Fibroblast of lung (primary cell): ENCODE measurements around the gene DERL2. TPM values are rescaled to one million over a fixed set of nuclear protein-coding genes. Genes with fewer than 3 reads are reported as not detected.

Source experiments
- DNase-seq, 2 donors: peaks; one replicate each; pipeline versions ENCODE4 v3.0.0 to v3.0.0-alpha.2; 2010; ENCODE audit warnings: low read depth in 2 of 2
- H2AFZ ChIP-seq: 2 replicates; pipeline ENCODE4 v1.5.1; 2012; ENCODE audit warnings: low read length, control low read depth, inconsistent platforms
- H3K27ac ChIP-seq: 2 replicates; pipeline ENCODE4 v1.5.1; 2011; ENCODE audit warnings: low read length, control low read depth; ENCODE audit not compliant: insufficient read depth
- H3K27me3 ChIP-seq: 2 replicates; pipeline ENCODE4 v1.5.1; 2011; ENCODE audit warnings: mild to moderate bottlenecking, low read length; ENCODE audit not compliant: control insufficient read depth, insufficient read depth
- H3K36me3 ChIP-seq: 2 replicates; pipeline ENCODE4 v1.5.1; 2011; ENCODE audit warnings: low read length; ENCODE audit not compliant: control insufficient read depth, insufficient read depth
- H3K4me1 ChIP-seq: 2 replicates; pipeline ENCODE4 v1.5.1; 2011; ENCODE audit warnings: low read length; ENCODE audit not compliant: control insufficient read depth, insufficient read depth; ENCODE audit errors: extremely low read depth
- H3K4me2 ChIP-seq: 2 replicates; pipeline ENCODE4 v1.5.1; 2011; ENCODE audit warnings: low read length, control low read depth; ENCODE audit not compliant: insufficient read depth; ENCODE audit errors: extremely low read depth
- H3K4me3 ChIP-seq, 4 experiments: fragments of 200-600 bp in 1 of 4; sonication (generic) in 1 of 4; replicated peaks in 1 of 4; 2 replicates each; pipeline ENCODE4 v1.5.1; 2011 to 2016; ENCODE audit warnings: low read length in 4 of 4, low read depth in 3 of 4, mild to moderate bottlenecking in 3 of 4, control low read depth in 2 of 4, inconsistent platforms in 1 of 4, mixed read lengths in 1 of 4; ENCODE audit not compliant: insufficient read depth in 1 of 4; ENCODE audit errors: control extremely low read depth in 1 of 4
- H3K79me2 ChIP-seq: 2 replicates; pipeline ENCODE4 v1.5.1; 2012; ENCODE audit warnings: mild to moderate bottlenecking, low read length, inconsistent platforms; ENCODE audit not compliant: control insufficient read depth, insufficient read depth
- H3K9ac ChIP-seq: 2 replicates; pipeline ENCODE4 v1.5.1; 2011; ENCODE audit warnings: mild to moderate bottlenecking, low read length, control low read depth; ENCODE audit not compliant: insufficient read depth
- H3K9me3 ChIP-seq: 2 replicates; pipeline ENCODE4 v1.5.1; 2012; ENCODE audit warnings: low read depth, low read length; ENCODE audit not compliant: control insufficient read depth, insufficient read depth
- H4K20me1 ChIP-seq: 2 replicates; pipeline ENCODE4 v1.5.1; 2011; ENCODE audit warnings: low read length; ENCODE audit not compliant: control insufficient read depth, insufficient read depth; ENCODE audit errors: extremely low read depth
- EZH2 ChIP-seq: IDR thresholded peaks from 2 replicates; pipeline ENCODE4 v1.5.1; 2012; ENCODE audit warnings: low read length, control low read depth, mild to moderate bottlenecking; ENCODE audit errors: missing control alignments
- polyA minus RNA-seq: library from RNA; depleted of rRNA, polyadenylated mRNA; stranded (reverse); fragments of >200 nt; gene quantifications from 2 replicates; pipeline ENCODE4 v1.2.3, GENCODE V29; 2011; ENCODE audit warnings: low replicate concordance
- polyA plus RNA-seq, 2 donors: library from polyadenylated mRNA; depleted of rRNA in 1 of 2; stranded (reverse) in 1 of 2; unstranded in 1 of 2; fragments of >200 nt; gene quantifications; 2 replicates each; pipeline ENCODE4 v1.2.1, GENCODE V29; 2011 to 2012; ENCODE audit warnings: missing spikeins in 1 of 2
- total RNA-seq: library from RNA; depleted of rRNA; stranded (reverse); fragments of >200 nt; gene quantifications from 2 replicates; pipeline ENCODE4 v1.2.1, GENCODE V29; 2014
- TF ChIP-seq, protein P1 (sequence below), 2 donors: IDR thresholded peaks in 1 of 2; conservative IDR thresholded peaks in 1 of 2; 1 replicate in 1 of 2; 2 replicates in 1 of 2; pipeline ENCODE4 v1.5.1; 2011 to 2012; ENCODE audit warnings: low read length in 2 of 2, control low read depth in 1 of 2, inconsistent platforms in 1 of 2, low read depth in 1 of 2, mild to moderate bottlenecking in 1 of 2

Gene DERL2
- total RNA-seq, result 19.8 and 30.9 TPM in 2 replicates
- polyA plus RNA-seq, result 87.9 and 104 TPM in 2 replicates
- 76.0 and 84.8 TPM in 2 replicates for polyA plus RNA-seq (2012)
- 9.4 and 12.0 TPM in 2 replicates for polyA minus RNA-seq

DNA sequence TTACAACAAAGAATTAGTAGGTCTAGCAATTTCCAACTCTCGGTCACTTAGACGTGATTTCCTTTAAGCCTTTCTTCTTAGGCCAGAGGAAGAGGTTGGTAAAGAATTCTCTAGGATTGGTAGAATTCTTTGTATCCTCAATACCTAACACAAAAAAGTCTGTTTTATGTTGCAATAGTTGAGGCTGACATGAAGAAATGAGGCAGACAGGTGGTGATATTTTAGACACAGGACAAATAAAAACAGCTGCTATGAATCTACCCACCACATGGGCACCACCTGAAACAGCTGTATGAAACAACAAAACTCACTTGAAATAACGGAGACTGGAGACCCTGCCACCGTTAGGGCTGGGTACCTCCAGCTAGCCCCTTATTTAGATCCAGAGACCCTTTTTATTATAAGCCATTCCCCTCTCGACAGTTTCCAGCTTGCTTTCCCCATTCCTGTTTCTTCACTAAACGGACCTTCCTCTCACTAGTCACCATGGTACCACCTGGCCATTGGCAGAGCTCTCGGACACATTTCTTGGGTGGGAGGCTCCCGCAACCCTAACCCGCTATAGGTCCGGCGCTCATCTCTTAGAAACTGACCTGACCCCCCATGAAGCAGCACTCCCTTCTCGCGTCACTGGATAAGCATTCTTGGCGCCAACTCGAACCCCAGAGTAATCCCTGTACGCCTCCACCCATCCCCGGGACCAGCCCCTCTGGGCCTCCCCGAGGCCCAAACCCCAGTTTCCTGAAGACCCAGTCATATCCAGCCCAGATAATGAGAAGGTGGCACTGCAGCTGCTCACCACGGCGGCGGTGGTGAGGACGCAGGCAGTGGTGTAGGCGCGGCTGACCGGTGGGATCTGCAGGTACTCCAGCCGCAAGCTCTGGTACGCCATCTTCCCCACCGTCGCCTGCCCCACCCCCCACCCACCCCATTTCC is at the start of gene DERL2:
Gene DERL2 (minus strand): TSS at position 909 of the 936 bp plus-strand sequence. CDS start 17 bp downstream, at position 892.
- DNase-seq, result peak in 1 of 2 donors; percentile 36
- Histone ChIP-seq H2AFZ (peak within 1 kb of the TSS; percentile 93), H3K27me3 (no peaks in the 10 kb centered on the region), H3K4me1 (peaks cover 10% of the 10 kb centered on the region), H3K4me2 (peak within 1 kb of the TSS; percentile 97), H3K9me3 (no peaks in the 10 kb centered on the region), H3K4me3 (peak within 1 kb of the TSS; percentile 81 to 99 (median 97)), H3K36me3 (peaks cover 9% of the 10 kb centered on the region), H4K20me1 (no peaks in the 10 kb centered on the region), H3K27ac (peak within 1 kb of the TSS; percentile 99), H3K9ac (peak within 1 kb of the TSS; percentile 94), H3K79me2 (peaks cover 50% of the 10 kb centered on the region)
- TF ChIP-seq, protein P1, sequence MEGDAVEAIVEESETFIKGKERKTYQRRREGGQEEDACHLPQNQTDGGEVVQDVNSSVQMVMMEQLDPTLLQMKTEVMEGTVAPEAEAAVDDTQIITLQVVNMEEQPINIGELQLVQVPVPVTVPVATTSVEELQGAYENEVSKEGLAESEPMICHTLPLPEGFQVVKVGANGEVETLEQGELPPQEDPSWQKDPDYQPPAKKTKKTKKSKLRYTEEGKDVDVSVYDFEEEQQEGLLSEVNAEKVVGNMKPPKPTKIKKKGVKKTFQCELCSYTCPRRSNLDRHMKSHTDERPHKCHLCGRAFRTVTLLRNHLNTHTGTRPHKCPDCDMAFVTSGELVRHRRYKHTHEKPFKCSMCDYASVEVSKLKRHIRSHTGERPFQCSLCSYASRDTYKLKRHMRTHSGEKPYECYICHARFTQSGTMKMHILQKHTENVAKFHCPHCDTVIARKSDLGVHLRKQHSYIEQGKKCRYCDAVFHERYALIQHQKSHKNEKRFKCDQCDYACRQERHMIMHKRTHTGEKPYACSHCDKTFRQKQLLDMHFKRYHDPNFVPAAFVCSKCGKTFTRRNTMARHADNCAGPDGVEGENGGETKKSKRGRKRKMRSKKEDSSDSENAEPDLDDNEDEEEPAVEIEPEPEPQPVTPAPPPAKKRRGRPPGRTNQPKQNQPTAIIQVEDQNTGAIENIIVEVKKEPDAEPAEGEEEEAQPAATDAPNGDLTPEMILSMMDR (conservative IDR thresholded peaks at IDR 0.05 in 1 of 2, IDR thresholded peaks at IDR 0.05 in 1 of 2; ENCODE audit: low read depth in 1 of 2, low read length in 2 of 2), result no peak
- no peak for TF ChIP-seq EZH2

DNA sequence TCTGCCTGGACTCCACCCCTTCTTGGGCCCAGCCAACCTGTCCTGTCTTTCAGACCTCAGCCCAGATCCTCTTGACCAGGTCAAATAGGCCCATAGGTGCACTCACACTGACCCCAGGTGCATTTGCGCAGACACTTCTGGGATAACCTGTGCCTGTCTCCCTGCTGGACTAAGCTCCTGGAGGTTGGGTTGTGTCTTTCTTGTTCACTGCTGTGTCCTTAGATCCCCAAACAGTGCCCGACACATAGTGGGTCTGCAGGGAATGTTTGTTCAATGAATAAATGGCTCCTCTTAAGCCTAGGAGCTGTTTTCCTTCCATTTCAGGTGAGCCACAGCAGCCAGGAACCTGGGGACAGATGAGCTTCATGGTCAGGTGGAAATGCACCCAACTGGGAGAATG is 49.5 kb upstream of the DERL2 start:
- H3K9ac ChIP-seq, result no peak overlapping the region
- H3K36me3 ChIP-seq, result peaks cover 13% of the 10 kb centered on the region
- H2AFZ ChIP-seq, result no peak overlapping the region
- no peaks in the 10 kb centered on the region for H3K27me3 ChIP-seq
- no peak overlapping the region for H3K4me3 ChIP-seq
- no peak for TF ChIP-seq EZH2
- TF ChIP-seq, protein P1 (conservative IDR thresholded peaks at IDR 0.05 in 1 of 2, IDR thresholded peaks at IDR 0.05 in 1 of 2; ENCODE audit: low read depth in 1 of 2, low read length in 2 of 2), result no peak
- no peak for DNase-seq
- no peak overlapping the region for H3K4me2 ChIP-seq
- no peaks in the 10 kb centered on the region for H3K9me3 ChIP-seq
- H3K79me2 ChIP-seq, result no peaks in the 10 kb centered on the region
- H4K20me1 ChIP-seq, result no peaks in the 10 kb centered on the region
- no peaks in the 10 kb centered on the region for H3K4me1 ChIP-seq
- H3K27ac ChIP-seq, result no peak overlapping the region

DNA sequence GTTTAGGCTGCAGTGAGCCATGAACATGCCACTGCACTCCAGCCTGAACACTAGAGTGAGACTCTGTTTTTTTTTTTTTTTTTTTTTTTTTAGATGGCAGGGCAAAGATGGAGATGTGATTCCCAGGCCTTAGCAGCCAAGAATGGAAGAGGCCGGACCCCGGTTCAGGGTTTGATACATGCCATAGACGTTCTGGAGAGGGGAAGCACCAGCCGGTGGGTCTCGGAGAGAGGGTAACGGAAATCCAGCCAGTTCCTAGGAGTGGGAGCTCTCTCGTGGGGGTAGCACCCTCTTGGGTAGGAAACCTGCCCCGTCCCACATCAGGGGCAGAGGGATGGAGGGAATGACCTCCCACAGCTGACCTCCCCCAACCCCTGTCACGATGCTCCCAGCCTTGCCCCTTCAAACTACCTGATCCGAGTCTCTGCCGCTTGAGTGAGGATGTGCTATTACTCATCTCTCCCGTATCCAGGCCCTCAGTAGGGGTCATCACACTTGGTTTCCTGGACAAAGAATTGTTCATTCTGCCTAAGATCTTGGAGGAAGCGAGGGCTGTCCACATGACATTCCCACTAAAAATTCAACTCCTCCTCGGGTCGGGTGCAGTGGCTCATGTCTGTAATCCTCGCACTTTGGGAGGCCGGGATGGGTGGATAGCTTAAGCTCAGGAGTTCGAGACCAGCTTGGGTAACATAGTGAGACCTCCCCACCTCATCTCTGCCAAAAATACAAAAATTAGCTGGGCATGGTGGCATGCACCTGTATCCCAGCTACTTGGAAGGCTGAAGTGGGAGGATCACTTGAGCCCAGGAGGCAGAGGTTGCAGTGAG is 47.7 kb upstream of the DERL2 start:
- Histone ChIP-seq H3K36me3 (peaks cover 13% of the 10 kb centered on the region), H3K27ac (no peak overlapping the region), H2AFZ (no peak overlapping the region), H3K79me2 (no peaks in the 10 kb centered on the region), H3K4me3 (no peak overlapping the region), H4K20me1 (no peaks in the 10 kb centered on the region), H3K4me2 (no peak overlapping the region), H3K27me3 (no peaks in the 10 kb centered on the region), H3K4me1 (no peaks in the 10 kb centered on the region), H3K9me3 (no peaks in the 10 kb centered on the region), H3K9ac (no peak overlapping the region)
- peak in 1 of 2 donors; percentile 36 for DNase-seq
- no peak for TF ChIP-seq EZH2
- TF ChIP-seq, protein P1 (conservative IDR thresholded peaks at IDR 0.05 in 1 of 2, IDR thresholded peaks at IDR 0.05 in 1 of 2; ENCODE audit: low read depth in 1 of 2, low read length in 2 of 2), result no peak
